Measurements from ENCODE around the gene IFNGR1. TPM values are rescaled to one million over a fixed set of nuclear protein-coding genes. Genes with fewer than 3 reads are reported as not detected.

Gene IFNGR1
- total RNA-seq, 4 donors from 2014 or later, result 44.6 to 136 (median 75.6) TPM

GRCh38 chr6:137181891-137182653 lies 37.1 kb downstream of the IFNGR1 start:
- no peak overlapping the region for H3K27ac ChIP-seq
- H3K36me3 ChIP-seq, result no peaks in the 10 kb centered on the region
- peaks cover 0 to 13% (median 4%) of the 10 kb centered on the region in 4 donors for H3K9me3 ChIP-seq
- H3K4me1 ChIP-seq, result no peaks in the 10 kb centered on the region
- H3K4me3 ChIP-seq, result no peak overlapping the region
- DNase-seq, result no peak
- TF ChIP-seq CTCF (IDR thresholded peaks at IDR 0.05), result no peak
- TF ChIP-seq POLR2A (IDR thresholded peaks at IDR 0.05), result no peak
- no peaks in the 10 kb centered on the region for H3K27me3 ChIP-seq

GRCh38 chr6:137177611-137178010 lies 41.6 kb downstream of the IFNGR1 start:
- Histone ChIP-seq H3K9me3 (peaks cover 0 to 4% (median 0%) of the 10 kb centered on the region in 4 donors), H3K4me1 (no peaks in the 10 kb centered on the region), H3K27me3 (no peaks in the 10 kb centered on the region), H3K27ac (no peak overlapping the region), H3K36me3 (no peaks in the 10 kb centered on the region), H3K4me3 (no peak overlapping the region)
- DNase-seq, result no peak
- TF ChIP-seq POLR2A (IDR thresholded peaks at IDR 0.05) (no peak), CTCF (IDR thresholded peaks at IDR 0.05) (no peak)

GRCh38 chr6:137176729-137177128 lies 42.5 kb downstream of the IFNGR1 start:
- Histone ChIP-seq H3K4me3 (no peak overlapping the region), H3K9me3 (no peaks in the 10 kb centered on the region), H3K36me3 (no peaks in the 10 kb centered on the region), H3K27ac (no peak overlapping the region), H3K4me1 (no peaks in the 10 kb centered on the region), H3K27me3 (no peaks in the 10 kb centered on the region)
- TF ChIP-seq POLR2A (IDR thresholded peaks at IDR 0.05) (no peak), CTCF (IDR thresholded peaks at IDR 0.05) (no peak)
- DNase-seq, result no peak

- no peaks in the 10 kb centered on the region for H3K36me3 ChIP-seq
- H3K27ac ChIP-seq, result no peak overlapping the region
- peaks cover 0 to 5% (median 0%) of the 10 kb centered on the region in 4 donors for H3K4me1 ChIP-seq
- TF ChIP-seq CTCF (IDR thresholded peaks at IDR 0.05) (no peak), POLR2A (IDR thresholded peaks at IDR 0.05) (no peak)
- no peak overlapping the region for H3K4me3 ChIP-seq
- H3K9me3 ChIP-seq, result no peaks in the 10 kb centered on the region
- DNase-seq, result no peak
- H3K27me3 ChIP-seq, result no peaks in the 10 kb centered on the region
These were observed 43.3 kb downstream of the IFNGR1 start for GRCh38 chr6:137175868-137176245.

- Histone ChIP-seq H3K4me3 (no peak overlapping the region), H3K27ac (no peak overlapping the region), H3K9me3 (no peaks in the 10 kb centered on the region), H3K36me3 (no peaks in the 10 kb centered on the region), H3K27me3 (no peaks in the 10 kb centered on the region), H3K4me1 (peaks cover 0 to 5% (median 0%) of the 10 kb centered on the region in 4 donors)
- TF ChIP-seq POLR2A (IDR thresholded peaks at IDR 0.05) (no peak), CTCF (IDR thresholded peaks at IDR 0.05) (no peak)
- no peak for DNase-seq
These were observed 43.9 kb downstream of the IFNGR1 start for GRCh38 chr6:137175157-137175867.
